GM12892 (cell line): ENCODE measurements around the gene LTB4R2.

Experiments used
- POLR2A ChIP-seq: IDR thresholded peaks from 2 replicates; pipeline ENCODE4 v1.6.1; 2011; ENCODE audit warnings: low read depth, low read length, control low read depth
- POLR2AphosphoS5 ChIP-seq: IDR thresholded peaks from 2 replicates; pipeline ENCODE4 v1.6.1; 2011; ENCODE audit warnings: low read depth, low read length, control low read depth

DNA sequence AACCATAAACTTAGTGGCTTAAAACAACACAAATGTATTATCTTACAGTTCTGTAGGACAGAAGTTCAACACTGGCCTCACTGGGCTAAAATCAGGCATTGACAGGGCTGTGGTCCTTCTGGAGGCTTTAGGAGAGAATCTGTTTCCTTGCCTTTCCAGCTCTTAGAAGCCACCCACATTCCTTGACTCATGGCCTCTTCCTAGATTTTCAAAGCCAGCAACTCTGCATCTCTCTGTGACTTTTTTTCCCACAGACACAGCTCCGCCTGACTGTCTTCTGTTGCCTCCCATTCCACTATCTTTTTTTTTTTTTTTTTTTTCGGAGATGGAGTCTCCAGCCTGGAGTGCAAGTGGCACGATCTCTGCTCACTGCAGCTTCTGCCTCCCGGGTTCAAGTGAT lies 46.3 kb downstream of the LTB4R2 start:
- no peak for TF ChIP-seq POLR2AphosphoS5
- TF ChIP-seq POLR2A, result no peak
